ENCODE results near the gene SNAPC1.

DNA sequence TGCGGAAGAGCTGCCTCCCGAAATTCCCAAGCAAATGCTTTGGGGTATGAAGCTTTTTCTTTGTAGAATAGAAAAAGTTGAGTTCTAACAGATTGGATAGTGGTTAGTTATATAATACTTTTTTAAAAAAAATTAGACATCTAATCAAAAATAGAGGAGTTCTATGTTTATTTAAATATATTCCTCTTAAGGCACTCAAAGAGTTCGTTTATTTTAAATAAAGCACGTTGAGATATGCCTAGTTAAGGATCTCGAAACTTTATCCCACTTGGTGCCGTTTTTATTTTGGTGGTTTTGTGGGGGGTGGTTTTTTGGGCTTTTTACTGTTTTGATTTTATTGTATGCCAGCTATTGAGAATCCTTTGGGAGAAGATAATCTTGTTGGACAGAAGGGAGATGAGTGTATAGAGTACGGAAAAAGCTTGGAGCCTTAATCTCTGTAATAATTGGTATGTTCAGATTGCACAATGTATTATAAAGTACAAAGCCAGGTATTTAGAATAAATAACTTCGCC lies 10.7 kb upstream of the SNAPC1 start:
- TF ChIP-seq, protein P1, sequence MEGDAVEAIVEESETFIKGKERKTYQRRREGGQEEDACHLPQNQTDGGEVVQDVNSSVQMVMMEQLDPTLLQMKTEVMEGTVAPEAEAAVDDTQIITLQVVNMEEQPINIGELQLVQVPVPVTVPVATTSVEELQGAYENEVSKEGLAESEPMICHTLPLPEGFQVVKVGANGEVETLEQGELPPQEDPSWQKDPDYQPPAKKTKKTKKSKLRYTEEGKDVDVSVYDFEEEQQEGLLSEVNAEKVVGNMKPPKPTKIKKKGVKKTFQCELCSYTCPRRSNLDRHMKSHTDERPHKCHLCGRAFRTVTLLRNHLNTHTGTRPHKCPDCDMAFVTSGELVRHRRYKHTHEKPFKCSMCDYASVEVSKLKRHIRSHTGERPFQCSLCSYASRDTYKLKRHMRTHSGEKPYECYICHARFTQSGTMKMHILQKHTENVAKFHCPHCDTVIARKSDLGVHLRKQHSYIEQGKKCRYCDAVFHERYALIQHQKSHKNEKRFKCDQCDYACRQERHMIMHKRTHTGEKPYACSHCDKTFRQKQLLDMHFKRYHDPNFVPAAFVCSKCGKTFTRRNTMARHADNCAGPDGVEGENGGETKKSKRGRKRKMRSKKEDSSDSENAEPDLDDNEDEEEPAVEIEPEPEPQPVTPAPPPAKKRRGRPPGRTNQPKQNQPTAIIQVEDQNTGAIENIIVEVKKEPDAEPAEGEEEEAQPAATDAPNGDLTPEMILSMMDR (IDR thresholded peaks at IDR 0.05) = no peak
- TF ChIP-seq, protein P2, sequence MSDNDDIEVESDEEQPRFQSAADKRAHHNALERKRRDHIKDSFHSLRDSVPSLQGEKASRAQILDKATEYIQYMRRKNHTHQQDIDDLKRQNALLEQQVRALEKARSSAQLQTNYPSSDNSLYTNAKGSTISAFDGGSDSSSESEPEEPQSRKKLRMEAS (IDR thresholded peaks at IDR 0.05) = no peak
- TF ChIP-seq, protein P3, sequence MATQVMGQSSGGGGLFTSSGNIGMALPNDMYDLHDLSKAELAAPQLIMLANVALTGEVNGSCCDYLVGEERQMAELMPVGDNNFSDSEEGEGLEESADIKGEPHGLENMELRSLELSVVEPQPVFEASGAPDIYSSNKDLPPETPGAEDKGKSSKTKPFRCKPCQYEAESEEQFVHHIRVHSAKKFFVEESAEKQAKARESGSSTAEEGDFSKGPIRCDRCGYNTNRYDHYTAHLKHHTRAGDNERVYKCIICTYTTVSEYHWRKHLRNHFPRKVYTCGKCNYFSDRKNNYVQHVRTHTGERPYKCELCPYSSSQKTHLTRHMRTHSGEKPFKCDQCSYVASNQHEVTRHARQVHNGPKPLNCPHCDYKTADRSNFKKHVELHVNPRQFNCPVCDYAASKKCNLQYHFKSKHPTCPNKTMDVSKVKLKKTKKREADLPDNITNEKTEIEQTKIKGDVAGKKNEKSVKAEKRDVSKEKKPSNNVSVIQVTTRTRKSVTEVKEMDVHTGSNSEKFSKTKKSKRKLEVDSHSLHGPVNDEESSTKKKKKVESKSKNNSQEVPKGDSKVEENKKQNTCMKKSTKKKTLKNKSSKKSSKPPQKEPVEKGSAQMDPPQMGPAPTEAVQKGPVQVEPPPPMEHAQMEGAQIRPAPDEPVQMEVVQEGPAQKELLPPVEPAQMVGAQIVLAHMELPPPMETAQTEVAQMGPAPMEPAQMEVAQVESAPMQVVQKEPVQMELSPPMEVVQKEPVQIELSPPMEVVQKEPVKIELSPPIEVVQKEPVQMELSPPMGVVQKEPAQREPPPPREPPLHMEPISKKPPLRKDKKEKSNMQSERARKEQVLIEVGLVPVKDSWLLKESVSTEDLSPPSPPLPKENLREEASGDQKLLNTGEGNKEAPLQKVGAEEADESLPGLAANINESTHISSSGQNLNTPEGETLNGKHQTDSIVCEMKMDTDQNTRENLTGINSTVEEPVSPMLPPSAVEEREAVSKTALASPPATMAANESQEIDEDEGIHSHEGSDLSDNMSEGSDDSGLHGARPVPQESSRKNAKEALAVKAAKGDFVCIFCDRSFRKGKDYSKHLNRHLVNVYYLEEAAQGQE (IDR thresholded peaks at IDR 0.05) = no peak
- TF ChIP-seq RFX5 (IDR thresholded peaks at IDR 0.05) (no peak), EP300 (IDR thresholded peaks at IDR 0.05) (no peak), HOXA7 (CRISPR knock-in tag; IDR thresholded peaks at IDR 0.05) (peak; percentile 67; the same call in 1 of the 2 replicates), CHD4 (IDR thresholded peaks at IDR 0.05; ENCODE audit: borderline replicate concordance) (no peak), PHF8 (IDR thresholded peaks at IDR 0.05; ENCODE audit: borderline replicate concordance, low read depth) (no peak; the same call in 1 of the 2 replicates)
- TF ChIP-seq, protein P4, sequence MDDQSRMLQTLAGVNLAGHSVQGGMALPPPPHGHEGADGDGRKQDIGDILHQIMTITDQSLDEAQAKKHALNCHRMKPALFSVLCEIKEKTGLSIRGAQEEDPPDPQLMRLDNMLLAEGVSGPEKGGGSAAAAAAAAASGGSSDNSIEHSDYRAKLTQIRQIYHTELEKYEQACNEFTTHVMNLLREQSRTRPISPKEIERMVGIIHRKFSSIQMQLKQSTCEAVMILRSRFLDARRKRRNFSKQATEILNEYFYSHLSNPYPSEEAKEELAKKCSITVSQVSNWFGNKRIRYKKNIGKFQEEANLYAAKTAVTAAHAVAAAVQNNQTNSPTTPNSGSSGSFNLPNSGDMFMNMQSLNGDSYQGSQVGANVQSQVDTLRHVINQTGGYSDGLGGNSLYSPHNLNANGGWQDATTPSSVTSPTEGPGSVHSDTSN (IDR thresholded peaks at IDR 0.05) = no peak
